AG10803 (cell line): ENCODE data around the gene PDLIM5.
"Not testable (repeated sequence)": the region's sequence is repeated elsewhere in the genome, so short reads cannot be mapped to it uniquely, and the experiment has no call there.

Experiments used
- DNase-seq: peaks from one replicate; pipeline ENCODE4 v3.0.0; 2010; ENCODE audit warnings: low read depth
- H3K4me3 ChIP-seq: 2 replicates; pipeline ENCODE4 v1.5.1; 2011; ENCODE audit warnings: mild to moderate bottlenecking, low read length, control low read depth
- CTCF ChIP-seq: conservative IDR thresholded peaks from 2 replicates; pipeline ENCODE4 v1.5.1; 2011; ENCODE audit warnings: mild to moderate bottlenecking, low read length, control low read depth, inconsistent platforms

PDLIM5 gene

GRCh38 chr4:94545296-94545695, 93.6 kb downstream of the PDLIM5 start:
- TF ChIP-seq CTCF = no peak
- DNase-seq = peak; percentile 66
- no peak overlapping the region for H3K4me3 ChIP-seq

GRCh38 chr4:94546949-94547348, 95.2 kb downstream of the PDLIM5 start:
- TF ChIP-seq CTCF = no peak
- DNase-seq = no peak
- H3K4me3 ChIP-seq = no peak overlapping the region

GRCh38 chr4:94548571-94548970, 96.8 kb downstream of the PDLIM5 start:
- TF ChIP-seq CTCF = no peak
- no peak overlapping the region for H3K4me3 ChIP-seq
- peak; percentile 74 for DNase-seq

- DNase-seq = no peak
- H3K4me3 ChIP-seq = no peak overlapping the region
- no peak for TF ChIP-seq CTCF
Measured at GRCh38 chr4:94550352-94550751, 98.6 kb downstream of the PDLIM5 start.

GRCh38 chr4:94550851-94551250, 99.1 kb downstream of the PDLIM5 start:
- TF ChIP-seq CTCF = no peak
- H3K4me3 ChIP-seq = no peak overlapping the region
- no peak for DNase-seq

GRCh38 chr4:94551643-94552564, 100.2 kb downstream of the PDLIM5 start:
- no peak overlapping the region for H3K4me3 ChIP-seq
- DNase-seq = peak; percentile 61
- TF ChIP-seq CTCF = no peak

- not testable (repeated sequence) for H3K4me3 ChIP-seq, DNase-seq
Measured at GRCh38 chr4:94556047-94556446, 104.3 kb downstream of the PDLIM5 start.

GRCh38 chr4:94557632-94558031, 105.9 kb downstream of the PDLIM5 start:
- DNase-seq, H3K4me3 ChIP-seq: not testable (repeated sequence)
